Measurements from ENCODE around the gene FRMPD2. TPM values are rescaled to one million over a fixed set of nuclear protein-coding genes. Genes with fewer than 3 reads are reported as not detected.

FRMPD2 gene
- total RNA-seq, 1 experiment from 2014 or later: 0.44 TPM

GRCh38 chr10:48302515-48303476 is 28.3 kb upstream of the FRMPD2 start:
- Histone ChIP-seq H3K79me2 (ENCODE audit: insufficient read depth, low read length) (no peaks in the 10 kb centered on the region; the same call in 1 of the 2 replicates), H2BK15ac (ENCODE audit: low read depth, low read length) (no peak overlapping the region), H3K56ac (ENCODE audit: insufficient read length, low read depth, low read length) (no peak overlapping the region), H3K9me3 (ENCODE audit: control insufficient read depth, low read depth, low read length) (no peaks in the 10 kb centered on the region), H3K4me1 (ENCODE audit: insufficient read depth, low read length) (no peaks in the 10 kb centered on the region), H4K20me1 (ENCODE audit: control insufficient read depth, insufficient read depth, insufficient read length) (no peaks in the 10 kb centered on the region), H2AFZ (ENCODE audit: low read length) (no peak overlapping the region), H2BK12ac (ENCODE audit: insufficient read length, low read depth, low read length) (no peak overlapping the region), H3K4ac (ENCODE audit: low read depth, low read length) (no peak overlapping the region), H3K4me2 (ENCODE audit: insufficient read depth, insufficient read length, low read length) (no peak overlapping the region), H3K14ac (ENCODE audit: insufficient read depth, low read length) (no peak overlapping the region), H3K79me1 (ENCODE audit: insufficient read depth, low read depth, low read length, poor library complexity, severe bottlenecking) (no peaks in the 10 kb centered on the region), H3K27me3 (ENCODE audit: insufficient read depth, low read length) (no peaks in the 10 kb centered on the region), H2BK5ac (ENCODE audit: insufficient read length, low read length) (no peak overlapping the region), H2BK120ac (ENCODE audit: low read depth, low read length, poor library complexity, severe bottlenecking) (no peak overlapping the region), H3K23ac (ENCODE audit: insufficient read length, low read depth, low read length) (no peak overlapping the region), H4K5ac (ENCODE audit: insufficient read length, low read depth, low read length) (no peak overlapping the region), H4K91ac (ENCODE audit: insufficient read length, low read depth, low read length) (no peak overlapping the region), H3K27ac (ENCODE audit: insufficient read length, low read depth, low read length) (no peak overlapping the region), H3K9ac (ENCODE audit: extremely low read depth, insufficient read length, low read length) (no peak overlapping the region), H2BK20ac (ENCODE audit: low read depth, low read length, poor library complexity, severe bottlenecking) (no peak overlapping the region), H4K8ac (replicated peaks; ENCODE audit: insufficient read length, low read depth, low read length) (no peak overlapping the region), H3K23me2 (ENCODE audit: insufficient read length, low read depth, low read length, poor library complexity, severe bottlenecking) (no peaks in the 10 kb centered on the region), H3T11ph (ENCODE audit: low read length) (no peak overlapping the region), H2AK5ac (ENCODE audit: insufficient read length, low read length) (no peak overlapping the region), H3K18ac (ENCODE audit: insufficient read length, low read depth, low read length) (no peak overlapping the region)
- Mint-ChIP-seq H3K4me3 (no peak overlapping the region), H3K27me3 (ENCODE audit: low read depth) (peaks cover 31% of the 10 kb centered on the region), H3K9me3 (no peaks in the 10 kb centered on the region; a peak in 1 of 5 replicates), H3K36me3 (ENCODE audit: insufficient read depth in 1 of 3, low read depth in 3 of 3) (peaks cover 0 to 3% (median 0%) of the 10 kb centered on the region in 3 experiments; a peak in 3 of 7 replicates), H3K4me1 (peaks cover 8 to 18% of the 10 kb centered on the region in 2 experiments), H3K27ac (no peak overlapping the region)
- TF ChIP-seq, protein P1, sequence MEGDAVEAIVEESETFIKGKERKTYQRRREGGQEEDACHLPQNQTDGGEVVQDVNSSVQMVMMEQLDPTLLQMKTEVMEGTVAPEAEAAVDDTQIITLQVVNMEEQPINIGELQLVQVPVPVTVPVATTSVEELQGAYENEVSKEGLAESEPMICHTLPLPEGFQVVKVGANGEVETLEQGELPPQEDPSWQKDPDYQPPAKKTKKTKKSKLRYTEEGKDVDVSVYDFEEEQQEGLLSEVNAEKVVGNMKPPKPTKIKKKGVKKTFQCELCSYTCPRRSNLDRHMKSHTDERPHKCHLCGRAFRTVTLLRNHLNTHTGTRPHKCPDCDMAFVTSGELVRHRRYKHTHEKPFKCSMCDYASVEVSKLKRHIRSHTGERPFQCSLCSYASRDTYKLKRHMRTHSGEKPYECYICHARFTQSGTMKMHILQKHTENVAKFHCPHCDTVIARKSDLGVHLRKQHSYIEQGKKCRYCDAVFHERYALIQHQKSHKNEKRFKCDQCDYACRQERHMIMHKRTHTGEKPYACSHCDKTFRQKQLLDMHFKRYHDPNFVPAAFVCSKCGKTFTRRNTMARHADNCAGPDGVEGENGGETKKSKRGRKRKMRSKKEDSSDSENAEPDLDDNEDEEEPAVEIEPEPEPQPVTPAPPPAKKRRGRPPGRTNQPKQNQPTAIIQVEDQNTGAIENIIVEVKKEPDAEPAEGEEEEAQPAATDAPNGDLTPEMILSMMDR (conservative IDR thresholded peaks at IDR 0.05): no peak
- WGBS (ENCODE audit: extremely low coverage, insufficient read length, low lambda C conversion rate): no CpG with 5 or more reads among the region's 8 CpGs
- no peak for DNase-seq

All from H9 (cell line).